RWPE2 (cell line): ENCODE data around the gene TDRD1.

Experiments used
- ATAC-seq: fragments of 200-7000 bp; cut with Tn5 transposase; 3 replicates; pipeline ENCODE4 v1.9.1; 2021; ENCODE audit warnings: low read depth
- DNase-seq: peaks from one replicate; pipeline ENCODE4 v3.0.0-alpha.2; 2020; ENCODE audit warnings: low spot score
- H3K27ac ChIP-seq: fragments of 450-650 bp; 2 replicates; pipeline ENCODE4 v1.5.1; 2017; ENCODE audit warnings: mild to moderate bottlenecking; ENCODE audit not compliant: poor library complexity, severe bottlenecking
- H3K27me3 ChIP-seq: fragments of 250-450 bp; sonication (Bioruptor Pico); 2 replicates; pipeline ENCODE4 v1.5.1; 2021; ENCODE audit warnings: mild to moderate bottlenecking, moderate library complexity; ENCODE audit not compliant: insufficient read depth, poor library complexity, severe bottlenecking
- H3K36me3 ChIP-seq: fragments of 250-450 bp; sonication (Bioruptor Pico); 2 replicates; pipeline ENCODE4 v1.5.1; 2020; ENCODE audit warnings: low read depth, mild to moderate bottlenecking, moderate library complexity
- H3K4me1 ChIP-seq: fragments of 250-450 bp; sonication (Bioruptor Pico); 2 replicates; pipeline ENCODE4 v1.5.1; 2021; ENCODE audit warnings: mild to moderate bottlenecking, moderate library complexity; ENCODE audit not compliant: insufficient read depth, poor library complexity, severe bottlenecking
- H3K4me3 ChIP-seq: fragments of 250-450 bp; sonication (Bioruptor Pico); 2 replicates; pipeline ENCODE4 v1.5.1; 2021; ENCODE audit warnings: mild to moderate bottlenecking, moderate library complexity; ENCODE audit not compliant: severe bottlenecking
- H3K9me3 ChIP-seq: fragments of 250-450 bp; sonication (Bioruptor Pico); 2 replicates; pipeline ENCODE4 v1.5.1; 2021; ENCODE audit warnings: mild to moderate bottlenecking, moderate library complexity; ENCODE audit not compliant: severe bottlenecking
- TF ChIP-seq, protein P1 (sequence below): fragments of 450-650 bp; IDR thresholded peaks from one replicate; pipeline ENCODE4 v1.5.1; 2017; ENCODE audit warnings: mild to moderate bottlenecking, moderate library complexity; ENCODE audit not compliant: poor library complexity, severe bottlenecking

The TDRD1 gene

DNA sequence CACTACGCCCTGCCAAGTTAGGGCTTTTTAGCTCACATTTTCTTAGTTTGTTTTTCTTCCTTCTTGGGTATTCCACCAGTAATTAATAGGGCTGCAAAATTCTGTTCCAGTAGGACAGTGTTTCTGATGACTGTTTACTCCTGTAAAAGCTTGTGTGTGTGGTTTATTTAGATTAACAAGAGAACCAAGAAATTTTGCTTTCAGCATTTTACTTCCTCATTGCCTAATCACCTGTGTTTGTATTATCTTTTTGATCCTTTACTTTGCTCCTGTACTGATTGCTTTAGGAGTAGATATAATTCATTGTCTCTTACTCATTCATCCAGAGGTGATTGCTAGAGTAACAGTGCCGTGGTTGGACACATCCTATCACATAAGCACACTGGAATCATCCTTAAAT is 27.7 kb downstream of the TDRD1 start:
- H3K4me1 ChIP-seq, result no peaks in the 10 kb centered on the region
- no peaks in the 10 kb centered on the region for H3K36me3 ChIP-seq
- H3K27me3 ChIP-seq, result no peaks in the 10 kb centered on the region
- no peak for DNase-seq
- no peak for ATAC-seq
- H3K9me3 ChIP-seq, result no peaks in the 10 kb centered on the region
- TF ChIP-seq, protein P1, sequence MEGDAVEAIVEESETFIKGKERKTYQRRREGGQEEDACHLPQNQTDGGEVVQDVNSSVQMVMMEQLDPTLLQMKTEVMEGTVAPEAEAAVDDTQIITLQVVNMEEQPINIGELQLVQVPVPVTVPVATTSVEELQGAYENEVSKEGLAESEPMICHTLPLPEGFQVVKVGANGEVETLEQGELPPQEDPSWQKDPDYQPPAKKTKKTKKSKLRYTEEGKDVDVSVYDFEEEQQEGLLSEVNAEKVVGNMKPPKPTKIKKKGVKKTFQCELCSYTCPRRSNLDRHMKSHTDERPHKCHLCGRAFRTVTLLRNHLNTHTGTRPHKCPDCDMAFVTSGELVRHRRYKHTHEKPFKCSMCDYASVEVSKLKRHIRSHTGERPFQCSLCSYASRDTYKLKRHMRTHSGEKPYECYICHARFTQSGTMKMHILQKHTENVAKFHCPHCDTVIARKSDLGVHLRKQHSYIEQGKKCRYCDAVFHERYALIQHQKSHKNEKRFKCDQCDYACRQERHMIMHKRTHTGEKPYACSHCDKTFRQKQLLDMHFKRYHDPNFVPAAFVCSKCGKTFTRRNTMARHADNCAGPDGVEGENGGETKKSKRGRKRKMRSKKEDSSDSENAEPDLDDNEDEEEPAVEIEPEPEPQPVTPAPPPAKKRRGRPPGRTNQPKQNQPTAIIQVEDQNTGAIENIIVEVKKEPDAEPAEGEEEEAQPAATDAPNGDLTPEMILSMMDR, result no peak
- no peak overlapping the region for H3K27ac ChIP-seq
- no peak overlapping the region for H3K4me3 ChIP-seq

DNA sequence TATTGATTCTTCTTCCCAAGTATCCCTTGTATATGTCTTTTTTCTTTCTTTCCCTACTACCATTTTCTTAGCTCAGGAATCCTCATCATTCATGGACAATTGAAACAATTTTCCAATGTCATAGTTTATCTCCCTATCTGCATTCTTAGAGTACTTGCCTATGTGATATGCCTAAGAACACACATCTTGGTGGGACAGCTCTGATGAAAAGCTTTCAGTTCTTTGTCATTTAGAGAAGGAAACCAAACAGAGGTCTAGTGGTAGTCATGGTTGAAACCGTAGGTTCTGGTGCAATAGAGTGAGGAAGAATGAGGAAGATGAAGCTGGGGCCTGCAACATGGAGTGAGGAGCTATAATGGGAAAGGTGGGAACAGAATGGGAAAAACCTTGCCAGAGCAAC is 28.2 kb downstream of the TDRD1 start:
- Histone ChIP-seq H3K4me3 (no peak overlapping the region), H3K27me3 (no peaks in the 10 kb centered on the region), H3K4me1 (no peaks in the 10 kb centered on the region), H3K36me3 (no peaks in the 10 kb centered on the region), H3K9me3 (no peaks in the 10 kb centered on the region), H3K27ac (no peak overlapping the region)
- TF ChIP-seq, protein P1, result no peak
- no peak for DNase-seq
- no peak for ATAC-seq

DNA sequence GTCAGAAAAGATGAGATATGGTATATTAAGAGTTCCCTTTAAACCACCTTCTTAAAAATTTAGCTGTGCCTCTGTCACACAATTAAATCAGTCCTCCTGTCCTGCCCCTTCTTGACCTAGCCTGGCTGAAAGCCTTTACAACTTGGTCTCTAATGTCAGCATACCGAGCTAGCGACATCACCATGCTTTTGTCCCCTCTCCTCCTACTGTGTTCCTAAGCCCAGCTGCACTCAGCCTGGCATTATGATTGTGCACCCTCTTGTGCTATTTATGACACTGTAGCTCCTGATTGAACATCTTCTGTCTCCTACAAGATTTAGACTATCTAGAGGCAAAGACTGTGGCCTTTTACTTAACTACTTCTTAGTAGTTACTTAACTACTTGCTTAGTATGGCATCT is 29.2 kb downstream of the TDRD1 start:
- Histone ChIP-seq H3K4me1 (no peaks in the 10 kb centered on the region), H3K36me3 (no peaks in the 10 kb centered on the region), H3K9me3 (no peaks in the 10 kb centered on the region), H3K4me3 (no peak overlapping the region), H3K27ac (no peak overlapping the region), H3K27me3 (no peaks in the 10 kb centered on the region)
- TF ChIP-seq, protein P1, result no peak
- no peak for DNase-seq
- no peak for ATAC-seq

DNA sequence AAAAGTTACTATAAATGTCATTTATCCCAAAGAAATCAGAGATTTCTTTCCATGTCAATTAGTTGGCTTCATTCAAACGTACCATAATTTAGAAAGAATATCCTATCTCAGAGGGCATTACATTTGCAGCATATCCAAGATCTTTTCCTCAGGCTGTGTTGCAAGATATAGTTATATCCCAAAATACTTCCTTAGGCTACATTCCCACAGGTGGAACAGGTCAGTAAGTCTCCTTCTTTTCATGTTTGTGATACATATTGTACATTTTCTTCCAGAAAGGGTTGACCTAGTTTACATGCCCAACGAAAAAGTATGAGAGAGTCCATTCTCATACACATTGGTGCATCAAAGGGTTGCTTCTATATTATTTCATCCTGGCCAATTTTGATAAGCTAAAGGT is 33.0 kb downstream of the TDRD1 start:
- DNase-seq (no peak), ATAC-seq (no peak)
- Histone ChIP-seq H3K4me1 (no peaks in the 10 kb centered on the region), H3K36me3 (no peaks in the 10 kb centered on the region), H3K4me3 (no peak overlapping the region), H3K9me3 (no peaks in the 10 kb centered on the region), H3K27ac (no peak overlapping the region), H3K27me3 (no peaks in the 10 kb centered on the region)
- TF ChIP-seq, protein P1, result no peak

DNA sequence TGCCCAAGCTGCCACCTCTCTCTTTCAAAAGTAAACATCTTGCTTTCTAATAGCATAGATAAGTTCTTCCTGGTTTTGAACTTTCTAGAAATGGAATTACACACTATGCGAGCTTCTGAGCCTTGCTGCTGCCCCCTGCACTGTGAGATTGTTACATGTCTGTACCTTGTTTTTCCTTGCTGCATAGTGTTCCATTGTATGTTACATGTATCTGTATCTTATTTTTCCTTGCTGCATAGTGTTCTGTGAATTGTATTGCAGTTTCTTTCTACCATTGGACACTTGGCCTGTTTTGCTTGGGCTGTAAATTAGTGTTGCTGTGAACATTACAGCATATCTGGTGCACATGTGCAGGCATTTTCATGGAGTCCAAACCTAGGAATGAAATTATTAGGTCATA is 35.9 kb downstream of the TDRD1 start:
- ATAC-seq (no peak), DNase-seq (no peak)
- Histone ChIP-seq H3K4me1 (no peaks in the 10 kb centered on the region), H3K27ac (no peak overlapping the region), H3K9me3 (no peaks in the 10 kb centered on the region), H3K27me3 (no peaks in the 10 kb centered on the region), H3K4me3 (no peak overlapping the region), H3K36me3 (no peaks in the 10 kb centered on the region)
- TF ChIP-seq, protein P1, result no peak
